H1 (cell line): ENCODE data around the gene MYL9. TPM values are rescaled to one million over a fixed set of nuclear protein-coding genes. Genes with fewer than 3 reads are reported as not detected.

ENCODE experiments used
- CTCF ChIA-PET: fragments of 300-600 bp; sonication (Branson Sonifier 250); formaldehyde crosslinking; loops from one replicate; lab custom pipeline; 2021; ENCODE audit not compliant: partially characterized antibody; lab: Charles Lee
- POLR2A ChIA-PET: fragments of 300-600 bp; sonication (Branson Sonifier 250); formaldehyde crosslinking; loops from one replicate; lab custom pipeline; 2021; ENCODE audit warnings: inconsistent platforms; ENCODE audit not compliant: partially characterized antibody; lab: Charles Lee
- DNase-seq, 2 experiments: peaks; one replicate each; pipeline versions ENCODE4 v3.0.0 to v3.0.0-alpha.2; 2010 to 2022; ENCODE audit warnings: low spot score in 2 of 2, low read depth in 1 of 2, mixed read lengths in 1 of 2
- FAIRE-seq: peaks from 2 replicates; lab custom pipeline; 2011; peaks lifted over from hg19 to GRCh38; lab: Jason Lieb, UNC
- H2AFZ ChIP-seq: 2 replicates; pipeline ENCODE4 v1.8.1; 2012; ENCODE audit warnings: low read length, inconsistent platforms
- H2AK5ac ChIP-seq: 2 replicates; pipeline ENCODE4 v1.6.1; 2013; ENCODE audit warnings: low read depth, low read length
- H2BK120ac ChIP-seq: replicated peaks from 2 replicates; pipeline ENCODE3; 2013; ENCODE audit warnings: low read depth, low read length, inconsistent platforms
- H2BK12ac ChIP-seq: 2 replicates; pipeline ENCODE4 v1.6.1; 2013; ENCODE audit warnings: low read depth, low read length
- H2BK15ac ChIP-seq: 2 replicates; pipeline ENCODE4 v1.6.1; 2013; ENCODE audit warnings: low read length
- H2BK20ac ChIP-seq: 2 replicates; pipeline ENCODE4 v1.6.1; 2013; ENCODE audit warnings: low read length
- H2BK5ac ChIP-seq: 2 replicates; pipeline ENCODE4 v1.6.1; 2013; ENCODE audit warnings: low read depth, low read length
- H3K14ac ChIP-seq: 2 replicates; pipeline ENCODE4 v1.6.1; 2013; ENCODE audit warnings: inconsistent platforms; ENCODE audit not compliant: insufficient read length
- H3K18ac ChIP-seq: 2 replicates; pipeline ENCODE4 v1.6.1; 2013; ENCODE audit warnings: low read length; ENCODE audit errors: extremely low read depth
- H3K23ac ChIP-seq: 2 replicates; pipeline ENCODE4 v1.6.1; 2013; ENCODE audit warnings: inconsistent platforms; ENCODE audit not compliant: insufficient read length
- H3K23me2 ChIP-seq: 2 replicates; pipeline ENCODE4 v1.6.1; 2013; ENCODE audit warnings: low read depth, low read length
- H3K27ac ChIP-seq: 2 replicates; pipeline ENCODE4 v1.6.1; 2011; ENCODE audit warnings: low read depth, low read length, inconsistent platforms
- H3K27me3 ChIP-seq, 4 experiments: replicated peaks in 1 of 4; 1 replicate in 1 of 4; 2 replicates in 3 of 4; pipeline versions ENCODE4 v1.6.1 to v1.8.1; 2011 to 2013; ENCODE audit warnings: low read length in 3 of 4, mild to moderate bottlenecking in 3 of 4, inconsistent platforms in 2 of 4, mixed read lengths in 2 of 4, moderate library complexity in 1 of 4; ENCODE audit not compliant: control insufficient read depth in 3 of 4, insufficient read depth in 3 of 4; ENCODE audit errors: extremely low read depth in 1 of 4
- H3K36me3 ChIP-seq, 4 experiments: 2 replicates each; pipeline versions ENCODE4 v1.6.1 to v1.8.1; 2011 to 2013; ENCODE audit warnings: mild to moderate bottlenecking in 4 of 4, low read length in 3 of 4, moderate library complexity in 2 of 4, control low read depth in 1 of 4, inconsistent platforms in 1 of 4; ENCODE audit not compliant: insufficient read depth in 4 of 4, control insufficient read depth in 2 of 4
- H3K4ac ChIP-seq: replicated peaks from 2 replicates; pipeline ENCODE3; 2013; ENCODE audit warnings: low read length, low read depth, mixed read lengths, inconsistent platforms; ENCODE audit not compliant: insufficient read length
- H3K4me1 ChIP-seq, 4 experiments: replicated peaks in 1 of 4; 1 replicate in 1 of 4; 2 replicates in 3 of 4; pipeline versions ENCODE4 v1.6.1 to v1.8.1; 2011 to 2013; ENCODE audit warnings: low read length in 3 of 4, inconsistent platforms in 2 of 4, mixed read lengths in 1 of 4; ENCODE audit not compliant: insufficient read depth in 4 of 4, control insufficient read depth in 3 of 4
- H3K4me2 ChIP-seq, 2 experiments: 2 replicates each; pipeline versions ENCODE4 v1.6.1 to v1.8.1; 2011 to 2013; ENCODE audit warnings: low read depth in 2 of 2, low read length in 2 of 2, control low read depth in 1 of 2, inconsistent platforms in 1 of 2, mild to moderate bottlenecking in 1 of 2; ENCODE audit not compliant: insufficient read depth in 1 of 2
- H3K4me3 ChIP-seq, 4 experiments: fragments of 200-600, 300-600 bp in 1 of 4; sonication (generic), shearing (Covaris generic), sonication (Bioruptor Twin) in 1 of 4; 2 replicates each; pipeline versions ENCODE4 v1.5.1 to v1.8.1; 2011 to 2016; ENCODE audit warnings: low read length in 4 of 4, low read depth in 3 of 4, control low read depth in 2 of 4, inconsistent platforms in 2 of 4, mild to moderate bottlenecking in 2 of 4, mixed read lengths in 1 of 4, moderate library complexity in 1 of 4; ENCODE audit not compliant: insufficient read depth in 2 of 4; ENCODE audit errors: extremely low read depth in 1 of 4
- H3K56ac ChIP-seq: replicated peaks from 2 replicates; pipeline ENCODE3; 2013; ENCODE audit warnings: low read depth, mild to moderate bottlenecking, mixed read lengths, low read length, inconsistent platforms; ENCODE audit not compliant: insufficient read length
- H3K79me1 ChIP-seq: 2 replicates; pipeline ENCODE4 v1.6.1; 2013; ENCODE audit warnings: low read depth, low read length, control low read depth
- H3K79me2 ChIP-seq, 2 experiments: 2 replicates each; pipeline versions ENCODE4 v1.6.1 to v1.8.1; 2012 to 2013; ENCODE audit warnings: low read length in 2 of 2, mild to moderate bottlenecking in 2 of 2, inconsistent platforms in 1 of 2; ENCODE audit not compliant: insufficient read depth in 2 of 2, control insufficient read depth in 1 of 2
- H3K9ac ChIP-seq, 4 experiments: replicated peaks in 1 of 4; 1 replicate in 1 of 4; 2 replicates in 3 of 4; pipeline versions ENCODE4 v1.6.1 to v1.8.1; 2011 to 2013; ENCODE audit warnings: low read depth in 3 of 4, low read length in 3 of 4, control low read depth in 2 of 4, mild to moderate bottlenecking in 2 of 4, moderate library complexity in 2 of 4, inconsistent platforms in 1 of 4; ENCODE audit errors: extremely low read depth in 1 of 4
- H3K9me3 ChIP-seq, 2 experiments: 2 replicates each; pipeline versions ENCODE4 v1.6.1 to v1.8.1; 2012 to 2013; ENCODE audit warnings: mild to moderate bottlenecking in 2 of 2, moderate library complexity in 2 of 2, control low read depth in 1 of 2, inconsistent platforms in 1 of 2, low read depth in 1 of 2, low read length in 1 of 2, mixed read lengths in 1 of 2; ENCODE audit not compliant: insufficient read depth in 2 of 2
- H4K20me1 ChIP-seq, 2 experiments: replicated peaks in 1 of 2; 2 replicates each; pipeline versions ENCODE3 to v1.8.1; 2011 to 2013; ENCODE audit warnings: inconsistent platforms in 2 of 2, low read length in 2 of 2, mild to moderate bottlenecking in 1 of 2; ENCODE audit not compliant: insufficient read depth in 2 of 2, control insufficient read depth in 1 of 2
- H4K5ac ChIP-seq: 2 replicates; pipeline ENCODE4 v1.6.1; 2013; ENCODE audit warnings: low read length, low read depth, mixed read lengths, inconsistent platforms; ENCODE audit not compliant: insufficient read length
- H4K8ac ChIP-seq: 2 replicates; pipeline ENCODE4 v1.8.0; 2013; ENCODE audit warnings: mild to moderate bottlenecking, moderate library complexity, low read length, inconsistent platforms; ENCODE audit not compliant: insufficient read depth; ENCODE audit errors: extremely low read depth
- H4K91ac ChIP-seq: replicated peaks from 2 replicates; pipeline ENCODE3; 2013; ENCODE audit warnings: low read length, mixed read lengths, inconsistent platforms; ENCODE audit not compliant: insufficient read length
- BACH1 ChIP-seq: IDR thresholded peaks from 2 replicates; pipeline ENCODE4 v1.6.1; 2012; ENCODE audit warnings: low read length, improper control_type of control experiment
- CTBP2 ChIP-seq: IDR thresholded peaks from 2 replicates; pipeline ENCODE4 v1.7.0; 2011; ENCODE audit warnings: borderline replicate concordance, mild to moderate bottlenecking, moderate library complexity, mixed read lengths, low read length; ENCODE audit not compliant: insufficient read depth, insufficient read length
- EGR1 ChIP-seq: IDR thresholded peaks from 2 replicates; pipeline ENCODE4 v1.6.1; 2011; ENCODE audit warnings: low read depth, low read length, borderline replicate concordance
- EP300 ChIP-seq, 2 experiments: IDR thresholded peaks; 1 replicate in 1 of 2; 2 replicates in 1 of 2; pipeline ENCODE4 v1.6.1; 2011 to 2012; ENCODE audit warnings: low read depth in 2 of 2, low read length in 2 of 2, mild to moderate bottlenecking in 2 of 2, borderline replicate concordance in 1 of 2, inconsistent platforms in 1 of 2, moderate library complexity in 1 of 2
- KDM5A ChIP-seq: fragments of 200-600 bp; IDR thresholded peaks from 2 replicates; pipeline ENCODE4 v1.7.1; 2012; ENCODE audit warnings: mild to moderate bottlenecking, low read length, inconsistent platforms, mixed read lengths
- MAX ChIP-seq: IDR thresholded peaks from 2 replicates; pipeline ENCODE4 v1.6.1; 2012; ENCODE audit warnings: inconsistent platforms
- SIRT6 ChIP-seq: IDR thresholded peaks from one replicate; pipeline ENCODE4 v1.7.1; 2012; ENCODE audit warnings: low read length, inconsistent platforms
- SP2 ChIP-seq: IDR thresholded peaks from 2 replicates; pipeline ENCODE4 v1.6.1; 2012; ENCODE audit warnings: mild to moderate bottlenecking, low read length, inconsistent platforms
- SUZ12 ChIP-seq: fragments of 200-600 bp; sonication (generic); IDR thresholded peaks from 2 replicates; pipeline ENCODE4 v1.6.1; 2012; ENCODE audit warnings: mild to moderate bottlenecking, inconsistent platforms, low read length, moderate library complexity, mixed read lengths
- TAF7 ChIP-seq: optimal IDR thresholded peaks from 2 replicates; pipeline ENCODE3; 2011; ENCODE audit warnings: low read depth, mild to moderate bottlenecking, inconsistent platforms, low read length, moderate library complexity, borderline replicate concordance
- WGBS, 2 experiments: shearing (Covaris generic) in 1 of 2; methylation state at CpG; one replicate each; pipeline versions ENCODE4 v1.1.6 to v1.1.7; 2013 to 2015; ENCODE audit warnings: low lambda C conversion rate in 2 of 2, mixed read lengths in 2 of 2, inconsistent platforms in 1 of 2, low coverage in 1 of 2, missing lambda C conversion rate in 1 of 2; ENCODE audit not compliant: insufficient replicate concordance in 2 of 2, insufficient coverage in 1 of 2, insufficient read length in 1 of 2; ENCODE audit errors: extremely low coverage in 1 of 2, missing lambda C conversion rate in 1 of 2; 5-methylcytosine and 5-hydroxymethylcytosine counted together
- polyA plus RNA-seq, 7 experiments: library from polyadenylated mRNA; depleted of rRNA in 3 of 7; stranded (reverse) in 5 of 7; unstranded in 2 of 7; fragments of >200 nt in 5 of 7; fragments of 200-250 nt in 2 of 7; gene quantifications; 1 replicate in 5 of 7; 2 replicates in 1 of 7; 4 replicates in 1 of 7; pipeline versions ENCODE4 v1.2.1 to v1.2.3, GENCODE V29; 2011 to 2013; ENCODE audit warnings: missing spikeins in 2 of 7, mixed read lengths in 2 of 7
- total RNA-seq: library from RNA; stranded (reverse); fragmentation: NEBNext Ultra II Directional; extraction: Animal tissue kit (Norgen Biotek cat#: 25700); gene quantifications from 2 replicates; pipeline ENCODE4 v1.2.1, GENCODE V29; 2021
- TF ChIP-seq, protein P1 (sequence below): IDR thresholded peaks from 2 replicates; pipeline ENCODE4 v1.6.1; 2012; ENCODE audit warnings: low read length, inconsistent platforms
- TF ChIP-seq, protein P2 (sequence below): IDR thresholded peaks from 2 replicates; pipeline ENCODE4 v1.6.1; 2011; ENCODE audit warnings: low read depth, mild to moderate bottlenecking, low read length; ENCODE audit not compliant: insufficient read depth

MYL9 gene
- total and polyA plus RNA-seq, 2 of the 8 experiments (the other 6 are each of a cell fraction or from before 2014, with no cell fraction given): 26.8 to 193 TPM

DNA sequence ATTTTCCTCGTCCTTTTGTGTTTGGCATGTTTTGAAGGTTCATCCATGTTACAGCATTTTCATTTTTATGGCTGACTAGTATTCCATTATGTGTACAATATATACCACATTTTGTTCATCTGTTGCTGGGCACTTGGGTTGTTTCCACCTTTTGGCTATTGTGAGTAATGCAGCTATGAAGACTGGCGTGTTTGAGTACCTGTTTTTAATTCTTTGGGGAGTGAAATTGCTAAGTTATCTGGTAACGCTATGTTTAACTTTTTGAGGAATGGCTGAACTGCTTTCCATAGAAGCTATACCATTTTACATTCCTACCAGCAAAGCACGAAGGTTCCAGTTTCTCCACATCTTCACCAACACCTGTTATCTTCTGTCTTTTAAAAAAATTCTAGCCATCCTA lies 37.0 kb upstream of the MYL9 start:
- H3K36me3 ChIP-seq: peaks cover 5 to 32% (median 12%) of the 10 kb centered on the region in 4 experiments; a peak in 6 of 8 replicates
- FAIRE-seq: no peak
- H4K20me1 ChIP-seq: peaks cover 2 to 4% of the 10 kb centered on the region in 2 experiments
- no peak overlapping the region for H4K8ac ChIP-seq
- no peak overlapping the region for H4K5ac ChIP-seq
- POLR2A ChIA-PET: no interaction called here
- no peak overlapping the region for H3K27ac ChIP-seq
- H3K23ac ChIP-seq: no peak overlapping the region
- no peak overlapping the region for H3K56ac ChIP-seq
- no peak overlapping the region for H2BK15ac ChIP-seq
- H3K9ac ChIP-seq: no peak overlapping the region
- H2BK5ac ChIP-seq: no peak overlapping the region
- H3K4me3 ChIP-seq: no peak overlapping the region
- 89% methylated on average over 4 of the region's 4 CpGs; no CpG with 5 or more reads in 1 of the 2 experiments for WGBS, 2 experiments
- no peak overlapping the region for H2AK5ac ChIP-seq
- no peak overlapping the region for H2BK120ac ChIP-seq
- H3K27me3 ChIP-seq: no peaks in the 10 kb centered on the region
- no peak overlapping the region for H4K91ac ChIP-seq
- H3K79me1 ChIP-seq: no peaks in the 10 kb centered on the region
- no peak overlapping the region for H3K4me2 ChIP-seq
- DNase-seq: no peak
- no peak overlapping the region for H3K18ac ChIP-seq
- H3K79me2 ChIP-seq: no peaks in the 10 kb centered on the region
- H3K4me1 ChIP-seq: no peaks in the 10 kb centered on the region
- no peak overlapping the region for H3K4ac ChIP-seq
- no peak overlapping the region for H2AFZ ChIP-seq
- no peak overlapping the region for H2BK12ac ChIP-seq
- no peak overlapping the region for H2BK20ac ChIP-seq
- H3K23me2 ChIP-seq: no peaks in the 10 kb centered on the region
- CTCF ChIA-PET: interaction anchor here (0.6 kb wide), 1 partner anchor 90 kb away, joined by 3 read pairs; no protein-coding TSS in a partner anchor
- no peak overlapping the region for H3K14ac ChIP-seq
- no peaks in the 10 kb centered on the region for H3K9me3 ChIP-seq
- TF ChIP-seq SIRT6: no peak
- TF ChIP-seq, protein P1, sequence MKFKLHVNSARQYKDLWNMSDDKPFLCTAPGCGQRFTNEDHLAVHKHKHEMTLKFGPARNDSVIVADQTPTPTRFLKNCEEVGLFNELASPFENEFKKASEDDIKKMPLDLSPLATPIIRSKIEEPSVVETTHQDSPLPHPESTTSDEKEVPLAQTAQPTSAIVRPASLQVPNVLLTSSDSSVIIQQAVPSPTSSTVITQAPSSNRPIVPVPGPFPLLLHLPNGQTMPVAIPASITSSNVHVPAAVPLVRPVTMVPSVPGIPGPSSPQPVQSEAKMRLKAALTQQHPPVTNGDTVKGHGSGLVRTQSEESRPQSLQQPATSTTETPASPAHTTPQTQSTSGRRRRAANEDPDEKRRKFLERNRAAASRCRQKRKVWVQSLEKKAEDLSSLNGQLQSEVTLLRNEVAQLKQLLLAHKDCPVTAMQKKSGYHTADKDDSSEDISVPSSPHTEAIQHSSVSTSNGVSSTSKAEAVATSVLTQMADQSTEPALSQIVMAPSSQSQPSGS: no peak
- no peak for TF ChIP-seq EP300 (IDR thresholded peaks at IDR 0.05; ENCODE audit: borderline replicate concordance in 1 of 2, low read depth in 2 of 2, low read length in 2 of 2)
- no peak for TF ChIP-seq MAX
- TF ChIP-seq TAF7: no peak
- no peak for TF ChIP-seq CTBP2
- no peak for TF ChIP-seq SUZ12
- no peak for TF ChIP-seq KDM5A
- TF ChIP-seq, protein P2, sequence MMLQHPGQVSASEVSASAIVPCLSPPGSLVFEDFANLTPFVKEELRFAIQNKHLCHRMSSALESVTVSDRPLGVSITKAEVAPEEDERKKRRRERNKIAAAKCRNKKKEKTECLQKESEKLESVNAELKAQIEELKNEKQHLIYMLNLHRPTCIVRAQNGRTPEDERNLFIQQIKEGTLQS: no peak
- TF ChIP-seq BACH1: no peak
- no peak for TF ChIP-seq SP2
- no peak for TF ChIP-seq EGR1
